ENCODE results near the gene LMF1.

LMF1 gene

DNA sequence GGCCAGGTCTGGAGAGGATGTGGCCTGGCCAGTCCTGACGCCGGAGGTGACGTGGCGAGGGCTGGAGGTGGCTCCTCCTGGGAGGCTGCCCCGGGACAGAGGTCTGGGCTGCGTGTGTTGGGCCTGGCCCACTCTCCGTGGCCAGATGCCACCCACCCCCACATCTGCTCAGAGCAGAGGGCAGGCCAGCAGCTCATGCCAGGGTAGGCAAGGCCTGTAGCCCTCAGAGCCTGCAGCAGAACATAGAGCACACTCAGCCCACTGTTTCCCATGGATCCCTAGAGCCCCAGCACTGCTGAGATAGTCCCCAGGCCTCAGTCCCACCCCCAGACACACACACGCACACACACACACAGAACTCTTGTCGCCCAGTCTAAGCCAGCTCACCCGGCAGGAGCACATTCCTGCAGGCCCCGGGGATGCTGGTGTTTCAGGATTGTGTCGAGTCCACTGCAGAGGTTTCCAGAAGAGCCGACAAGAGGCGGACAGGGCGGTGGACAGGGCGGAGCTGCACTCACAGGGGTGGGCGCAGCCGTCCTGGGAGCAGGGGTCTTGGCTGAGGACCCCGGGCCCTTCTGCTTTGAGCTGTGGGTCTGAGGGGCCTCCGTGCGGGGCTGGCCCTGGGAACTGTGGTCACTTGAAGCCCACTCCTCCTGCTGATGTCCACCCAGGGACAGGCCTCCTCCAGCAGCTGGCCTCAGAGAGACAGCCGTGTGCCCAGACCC is 44.1 kb upstream of the LMF1 start:
- Histone ChIP-seq H3K27ac (ENCODE audit: poor library complexity, severe bottlenecking) (no peak overlapping the region), H3K36me3 (ENCODE audit: low read depth) (no peaks in the 10 kb centered on the region), H3K9me3 (ENCODE audit: severe bottlenecking) (no peaks in the 10 kb centered on the region), H3K27me3 (ENCODE audit: insufficient read depth, poor library complexity, severe bottlenecking) (peaks cover 25% of the 10 kb centered on the region), H3K4me1 (ENCODE audit: insufficient read depth, poor library complexity, severe bottlenecking) (peaks cover 3% of the 10 kb centered on the region), H3K4me3 (ENCODE audit: severe bottlenecking) (no peak overlapping the region)
- DNase-seq (ENCODE audit: low spot score) (no peak), ATAC-seq (ENCODE audit: low read depth) (no peak)
- TF ChIP-seq, protein P1, sequence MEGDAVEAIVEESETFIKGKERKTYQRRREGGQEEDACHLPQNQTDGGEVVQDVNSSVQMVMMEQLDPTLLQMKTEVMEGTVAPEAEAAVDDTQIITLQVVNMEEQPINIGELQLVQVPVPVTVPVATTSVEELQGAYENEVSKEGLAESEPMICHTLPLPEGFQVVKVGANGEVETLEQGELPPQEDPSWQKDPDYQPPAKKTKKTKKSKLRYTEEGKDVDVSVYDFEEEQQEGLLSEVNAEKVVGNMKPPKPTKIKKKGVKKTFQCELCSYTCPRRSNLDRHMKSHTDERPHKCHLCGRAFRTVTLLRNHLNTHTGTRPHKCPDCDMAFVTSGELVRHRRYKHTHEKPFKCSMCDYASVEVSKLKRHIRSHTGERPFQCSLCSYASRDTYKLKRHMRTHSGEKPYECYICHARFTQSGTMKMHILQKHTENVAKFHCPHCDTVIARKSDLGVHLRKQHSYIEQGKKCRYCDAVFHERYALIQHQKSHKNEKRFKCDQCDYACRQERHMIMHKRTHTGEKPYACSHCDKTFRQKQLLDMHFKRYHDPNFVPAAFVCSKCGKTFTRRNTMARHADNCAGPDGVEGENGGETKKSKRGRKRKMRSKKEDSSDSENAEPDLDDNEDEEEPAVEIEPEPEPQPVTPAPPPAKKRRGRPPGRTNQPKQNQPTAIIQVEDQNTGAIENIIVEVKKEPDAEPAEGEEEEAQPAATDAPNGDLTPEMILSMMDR (IDR thresholded peaks at IDR 0.05; ENCODE audit: poor library complexity, severe bottlenecking): no peak

DNA sequence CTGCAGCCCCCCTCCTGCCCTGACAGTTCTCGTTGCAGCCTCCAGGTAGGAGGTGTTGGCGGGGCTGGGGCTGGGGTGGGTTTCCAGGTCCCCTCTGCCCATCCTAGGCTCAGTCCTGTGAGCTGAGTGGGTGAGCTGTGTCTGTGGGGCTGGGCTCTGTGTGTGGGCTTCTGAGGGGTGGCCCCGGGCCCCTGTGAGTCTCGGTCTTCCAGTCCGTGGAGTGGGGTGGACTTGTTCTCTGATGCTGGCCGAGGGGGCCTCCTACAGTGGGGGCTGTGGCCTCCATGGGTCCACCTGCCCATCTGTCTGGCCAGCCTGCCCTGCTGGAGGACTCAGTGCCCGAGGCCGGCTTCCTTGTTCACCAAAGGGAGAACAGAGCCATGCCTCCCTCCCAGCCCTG is 43.4 kb upstream of the LMF1 start:
- Histone ChIP-seq H3K9me3 (ENCODE audit: severe bottlenecking) (no peaks in the 10 kb centered on the region), H3K27me3 (ENCODE audit: insufficient read depth, poor library complexity, severe bottlenecking) (peaks cover 25% of the 10 kb centered on the region), H3K27ac (ENCODE audit: poor library complexity, severe bottlenecking) (no peak overlapping the region), H3K4me1 (ENCODE audit: insufficient read depth, poor library complexity, severe bottlenecking) (no peaks in the 10 kb centered on the region), H3K4me3 (ENCODE audit: severe bottlenecking) (no peak overlapping the region), H3K36me3 (ENCODE audit: low read depth) (no peaks in the 10 kb centered on the region)
- no peak for DNase-seq (ENCODE audit: low spot score)
- ATAC-seq (ENCODE audit: low read depth): no peak
- TF ChIP-seq, protein P1 (IDR thresholded peaks at IDR 0.05; ENCODE audit: poor library complexity, severe bottlenecking): no peak

DNA sequence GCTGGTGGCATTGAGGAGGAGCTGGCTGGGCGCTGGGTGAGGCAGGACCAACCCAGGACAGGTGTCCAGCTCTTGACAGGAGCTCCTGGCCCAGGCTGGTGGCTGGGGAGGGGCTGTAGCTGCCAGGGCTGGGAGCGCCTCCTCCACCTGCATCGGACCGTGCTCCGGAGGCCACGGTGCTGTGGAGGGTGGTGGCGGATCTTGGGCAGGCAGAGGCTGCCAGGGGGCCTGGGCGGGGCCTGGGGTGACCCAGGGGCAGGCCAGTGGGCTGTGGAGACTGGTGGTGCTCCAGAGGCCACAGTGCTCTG is 42.8 kb upstream of the LMF1 start:
- H3K27me3 ChIP-seq (ENCODE audit: insufficient read depth, poor library complexity, severe bottlenecking): peaks cover 24% of the 10 kb centered on the region
- H3K9me3 ChIP-seq (ENCODE audit: severe bottlenecking): no peaks in the 10 kb centered on the region
- no peaks in the 10 kb centered on the region for H3K36me3 ChIP-seq (ENCODE audit: low read depth)
- H3K27ac ChIP-seq (ENCODE audit: poor library complexity, severe bottlenecking): no peak overlapping the region
- TF ChIP-seq, protein P1 (IDR thresholded peaks at IDR 0.05; ENCODE audit: poor library complexity, severe bottlenecking): no peak
- no peak for DNase-seq (ENCODE audit: low spot score)
- no peaks in the 10 kb centered on the region for H3K4me1 ChIP-seq (ENCODE audit: insufficient read depth, poor library complexity, severe bottlenecking)
- H3K4me3 ChIP-seq (ENCODE audit: severe bottlenecking): no peak overlapping the region
- no peak for ATAC-seq (ENCODE audit: low read depth)

DNA sequence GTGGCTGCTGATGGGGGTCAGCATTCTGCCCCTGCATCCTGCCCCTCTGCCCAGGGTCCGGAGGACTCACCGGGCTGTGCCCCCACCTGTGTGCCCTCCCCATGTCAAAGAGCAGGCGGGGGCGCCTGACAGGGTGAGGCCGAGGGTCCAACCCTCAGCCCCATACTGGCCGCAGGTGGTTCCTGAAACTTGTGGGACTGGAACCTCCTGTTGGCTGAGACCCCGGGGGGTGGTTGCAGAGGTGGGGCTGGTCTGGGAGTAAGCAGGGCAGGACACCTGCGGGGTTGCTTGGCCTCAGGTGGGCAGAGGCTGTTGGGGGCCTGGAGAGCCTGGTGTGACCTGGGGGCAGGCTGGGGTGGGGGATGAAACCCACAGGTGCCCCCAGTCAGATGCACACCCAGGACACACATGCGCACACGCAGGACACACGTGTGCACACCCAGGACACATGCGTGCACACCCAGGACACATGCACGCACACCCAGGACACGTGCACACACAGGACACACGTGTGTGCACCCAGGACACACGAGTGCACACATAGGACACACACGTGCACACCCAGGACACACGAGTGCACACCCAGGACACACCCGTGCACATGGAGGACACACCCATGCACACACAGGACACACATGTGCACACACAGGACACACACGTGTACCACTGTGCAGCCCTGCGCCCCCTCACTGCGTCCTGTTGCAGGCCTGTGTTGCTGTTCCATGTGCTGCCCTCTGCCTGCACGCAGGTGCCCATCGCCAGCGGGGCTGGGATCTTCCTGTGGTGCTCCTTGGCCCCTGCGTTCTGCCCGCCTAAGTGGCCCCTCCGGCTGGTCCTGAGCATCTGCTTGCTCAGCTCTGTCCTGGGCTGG is 42.2 kb upstream of the LMF1 start:
- H3K9me3 ChIP-seq (ENCODE audit: severe bottlenecking): no peaks in the 10 kb centered on the region
- no peak for DNase-seq (ENCODE audit: low spot score)
- H3K27ac ChIP-seq (ENCODE audit: poor library complexity, severe bottlenecking): no peak overlapping the region
- TF ChIP-seq, protein P1 (IDR thresholded peaks at IDR 0.05; ENCODE audit: poor library complexity, severe bottlenecking): no peak
- peaks cover 22% of the 10 kb centered on the region for H3K27me3 ChIP-seq (ENCODE audit: insufficient read depth, poor library complexity, severe bottlenecking)
- no peak overlapping the region for H3K4me3 ChIP-seq (ENCODE audit: severe bottlenecking)
- no peaks in the 10 kb centered on the region for H3K36me3 ChIP-seq (ENCODE audit: low read depth)
- no peak for ATAC-seq (ENCODE audit: low read depth)
- H3K4me1 ChIP-seq (ENCODE audit: insufficient read depth, poor library complexity, severe bottlenecking): no peaks in the 10 kb centered on the region

DNA sequence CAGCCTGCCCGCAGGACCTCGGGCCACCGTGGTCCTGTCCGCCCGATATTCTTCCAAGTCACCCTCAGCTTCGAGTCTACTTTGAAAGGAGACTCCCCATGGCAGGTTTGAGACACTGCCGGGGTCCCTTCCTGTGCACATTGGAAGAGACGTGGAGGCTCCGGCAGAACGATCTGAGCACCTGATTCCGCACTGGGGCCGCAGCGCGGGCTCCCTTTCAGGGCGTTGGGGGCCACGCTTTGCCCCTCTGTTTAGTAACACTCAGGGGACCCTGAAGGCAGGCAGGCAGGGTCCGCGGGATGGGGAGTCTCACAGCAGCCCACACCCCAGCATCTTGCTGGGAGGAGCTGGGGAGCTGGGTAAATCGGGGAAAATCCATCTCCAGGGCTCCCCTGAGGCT is 41.4 kb upstream of the LMF1 start:
- DNase-seq (ENCODE audit: low spot score) (no peak), ATAC-seq (ENCODE audit: low read depth) (no peak)
- H3K4me3 ChIP-seq (ENCODE audit: severe bottlenecking): no peak overlapping the region
- H3K9me3 ChIP-seq (ENCODE audit: severe bottlenecking): no peaks in the 10 kb centered on the region
- H3K27ac ChIP-seq (ENCODE audit: poor library complexity, severe bottlenecking): no peak overlapping the region
- H3K27me3 ChIP-seq (ENCODE audit: insufficient read depth, poor library complexity, severe bottlenecking): peaks cover 22% of the 10 kb centered on the region
- H3K4me1 ChIP-seq (ENCODE audit: insufficient read depth, poor library complexity, severe bottlenecking): no peaks in the 10 kb centered on the region
- TF ChIP-seq, protein P1 (IDR thresholded peaks at IDR 0.05; ENCODE audit: poor library complexity, severe bottlenecking): no peak
- H3K36me3 ChIP-seq (ENCODE audit: low read depth): no peaks in the 10 kb centered on the region

Measured in RWPE2 (cell line).